Measurements from ENCODE around the gene ZNF33A. TPM values are rescaled to one million over a fixed set of nuclear protein-coding genes. Genes with fewer than 3 reads are reported as not detected.

The ZNF33A gene
- total RNA-seq = 9.7 and 13.5 TPM in 2 replicates

DNA sequence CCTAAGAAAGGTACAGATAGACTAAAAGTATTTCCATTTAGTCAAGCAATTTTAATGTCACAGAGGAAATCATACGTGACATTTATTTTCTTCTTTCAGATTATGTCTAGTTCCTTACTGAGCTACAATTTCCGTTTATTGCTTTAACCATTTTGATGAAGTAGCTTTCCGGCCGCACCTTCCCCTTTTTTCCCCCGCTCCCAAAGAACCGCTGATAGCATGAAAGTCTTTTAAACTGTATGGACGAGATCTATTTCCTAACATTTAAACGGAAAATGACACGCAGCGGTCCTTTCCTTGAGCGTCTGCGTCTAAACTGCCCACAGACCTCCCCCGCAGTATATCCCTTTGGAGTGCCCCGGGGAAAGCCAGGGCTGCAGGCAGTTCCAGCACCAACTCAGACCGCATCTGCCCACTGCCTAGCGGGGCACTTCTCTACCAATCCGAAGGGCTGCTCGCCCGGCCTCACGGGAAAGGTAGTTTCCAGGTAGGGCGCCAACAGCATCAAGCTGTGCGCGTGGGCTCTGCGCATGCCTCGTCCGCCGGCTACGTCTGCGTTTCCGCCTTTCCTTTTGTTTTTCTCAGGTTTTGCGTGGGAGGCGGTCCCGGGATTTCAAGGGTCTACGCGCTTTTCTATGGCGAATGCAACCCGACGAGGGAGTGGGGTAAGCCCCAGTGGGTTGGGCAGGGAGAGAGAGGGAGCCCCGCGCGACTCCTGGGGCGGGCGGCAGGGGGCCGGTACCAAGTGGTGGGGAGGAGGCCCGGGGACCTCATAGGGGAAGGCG is at the start of gene ZNF33A:
Gene ZNF33A, plus strand, starts transcription at position 557 of the 785 bp plus-strand sequence. CDS start 1,667 bp downstream, outside the sequence.

DNA sequence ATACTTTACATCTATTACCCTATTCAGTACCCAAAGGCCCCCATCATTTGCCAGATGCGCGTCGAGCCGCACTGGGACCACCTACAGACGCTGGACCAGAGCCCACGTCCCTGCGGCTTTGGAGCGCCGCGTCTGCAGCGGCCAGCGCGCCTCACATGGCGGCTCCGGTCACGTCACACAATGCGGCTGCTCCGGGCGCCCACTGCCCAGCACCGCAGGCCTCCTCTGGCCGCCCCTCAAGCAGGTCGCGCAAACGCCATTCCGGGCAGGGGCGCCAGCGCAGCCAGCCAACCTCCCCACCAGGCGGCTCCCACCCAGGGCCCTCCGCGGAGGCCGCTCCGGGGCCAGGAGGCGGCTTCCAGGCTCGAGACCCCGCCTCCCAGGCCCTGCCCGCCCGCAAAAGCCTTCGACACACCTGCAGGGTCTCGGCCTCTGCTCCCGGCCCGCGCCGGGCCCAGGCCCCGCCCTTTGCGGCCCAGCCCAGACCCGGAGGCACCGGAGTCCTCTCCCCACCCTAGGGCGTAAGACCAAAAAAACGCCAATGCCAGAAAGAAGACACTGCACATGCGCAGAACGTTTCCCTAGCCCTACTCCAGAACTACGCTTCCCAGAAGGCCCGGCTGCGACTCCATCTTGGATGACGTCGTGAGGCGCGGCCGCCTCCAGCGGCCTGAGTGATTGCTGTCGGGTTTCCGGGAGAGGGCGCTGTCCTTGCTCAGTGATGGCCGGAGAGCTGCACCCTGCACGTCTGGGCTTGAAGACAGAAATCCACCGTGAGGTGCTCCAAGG is 34.2 kb upstream of the ZNF33A start, which contains the start of gene ZNF25:
Gene ZNF25, minus strand, starts transcription at position 557 of the 789 bp plus-strand sequence. CDS start 4,925 bp downstream, outside the sequence.

DNA sequence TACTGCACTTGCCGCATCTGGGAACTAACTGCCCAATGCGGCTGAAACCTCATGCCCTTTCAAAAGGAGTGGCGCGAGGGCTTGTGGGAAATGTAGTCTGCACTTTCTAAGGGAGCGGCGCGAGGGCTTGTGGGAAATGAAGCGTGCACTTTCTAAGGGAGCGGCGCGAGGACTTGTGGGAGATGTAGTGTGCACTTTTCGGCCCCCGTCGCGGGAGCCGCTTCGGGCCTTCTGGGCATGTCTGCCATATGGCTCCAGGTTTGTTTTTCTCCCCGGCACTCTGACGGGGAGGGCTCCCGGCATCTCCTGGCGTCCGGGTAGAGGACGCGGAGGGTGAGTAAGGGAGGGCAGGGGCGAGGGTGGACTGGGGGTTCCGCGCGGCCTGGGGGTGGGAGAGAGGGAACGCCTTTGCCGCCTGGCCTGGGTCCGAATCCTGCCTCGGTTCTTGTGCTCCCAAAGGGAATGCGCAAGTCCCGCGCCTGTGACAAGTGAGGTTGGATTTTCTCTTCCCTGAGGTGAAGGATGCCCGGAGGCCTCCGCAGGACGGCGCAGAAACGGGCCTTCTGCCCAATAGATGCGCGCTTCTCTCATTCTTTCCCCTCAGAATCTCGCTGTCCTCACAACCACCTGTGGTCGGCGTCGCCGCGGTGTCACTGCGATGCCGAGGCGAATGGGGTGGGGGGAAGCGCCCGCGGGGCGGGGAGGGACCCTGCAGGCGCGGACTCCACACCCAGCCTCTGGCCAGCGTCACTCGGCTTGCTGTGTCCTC is 83.9 kb downstream of the ZNF33A start, which contains the start of gene ZNF37A:
Gene ZNF37A, plus strand, starts transcription at position 180 of the 769 bp plus-strand sequence. CDS start 2,281 bp downstream, outside the sequence.

Other genes with a start within 250 kb of the ZNF33A start
- 4.5 and 6.8 TPM in 2 replicates for gene ZNF248, start 153.1 kb upstream of the ZNF33A start, total RNA-seq
- 5.5 and 6.1 TPM in 2 replicates for gene ZNF25, start 34.0 kb upstream of the ZNF33A start, total RNA-seq
- 7.1 and 13.7 TPM in 2 replicates for gene ZNF37A, start 83.7 kb downstream of the ZNF33A start, total RNA-seq